HG02852 (cell line): ENCODE data around the gene PEX5L.
"Not testable (repeated sequence)": the region's sequence is repeated elsewhere in the genome, so short reads cannot be mapped to it uniquely, and the experiment has no call there.

ENCODE experiments used
- ATAC-seq: cut with Tn5 transposase; IDR thresholded peaks from one replicate; pipeline ENCODE4 v1.9.1; 2021; ENCODE audit warnings: mild to moderate bottlenecking, moderate library complexity; ENCODE audit not compliant: unreplicated experiment

Gene PEX5L

GRCh38 chr3:180036671-180037455, at the start of gene PEX5L:
Gene PEX5L (minus strand): TSS chr3:180036937. CDS start chr3:180036599, 338 bp downstream.
- ATAC-seq, result peak; percentile 88

DNA sequence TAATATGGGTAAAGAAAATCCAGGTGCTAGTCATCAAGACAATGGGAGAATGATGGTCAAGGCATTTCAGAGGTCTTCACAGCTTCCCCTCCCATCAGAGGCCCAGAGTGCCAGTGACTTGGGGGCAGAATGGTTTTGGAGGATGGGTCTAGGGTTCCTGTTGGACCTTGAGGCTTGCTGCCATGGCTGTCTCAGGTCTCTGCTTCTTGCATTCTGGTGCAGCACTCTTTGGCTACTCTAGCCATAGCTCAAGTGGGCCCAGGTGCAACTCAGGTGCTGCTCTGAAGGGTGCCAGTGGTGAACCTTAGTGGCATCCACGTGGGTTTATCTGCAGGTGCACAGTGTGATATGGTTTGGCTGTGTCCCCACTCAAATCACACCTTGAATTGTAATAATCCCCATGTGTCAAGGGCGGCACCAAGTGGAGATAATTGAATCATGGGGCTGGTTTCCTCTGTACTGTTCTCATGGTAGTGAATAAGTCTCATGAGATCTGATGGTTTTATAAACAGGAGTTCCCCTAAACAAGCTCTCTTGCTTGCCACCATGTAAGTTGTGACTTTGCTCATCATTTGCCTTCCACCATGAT, 48.5 kb upstream of the PEX5L start:
- no peak for ATAC-seq

DNA sequence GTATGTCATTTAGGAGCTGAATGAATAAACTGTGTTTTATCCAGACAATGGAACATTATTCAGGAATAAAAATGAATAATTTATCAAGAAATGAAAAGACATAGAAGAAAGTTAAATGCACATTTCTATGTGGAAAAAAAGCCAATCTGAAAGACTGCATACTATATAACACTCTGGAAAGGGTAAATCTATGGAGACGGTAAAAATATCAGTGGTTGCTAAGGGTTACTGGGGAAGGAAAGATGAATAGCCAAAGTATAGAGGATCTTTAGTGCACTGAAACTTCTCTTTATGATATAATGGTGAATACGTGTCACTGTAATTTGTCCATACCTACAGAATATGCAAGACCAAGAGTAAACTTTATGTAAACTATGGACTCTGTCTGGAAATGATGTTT, 46.0 kb upstream of the PEX5L start:
- no peak for ATAC-seq

DNA sequence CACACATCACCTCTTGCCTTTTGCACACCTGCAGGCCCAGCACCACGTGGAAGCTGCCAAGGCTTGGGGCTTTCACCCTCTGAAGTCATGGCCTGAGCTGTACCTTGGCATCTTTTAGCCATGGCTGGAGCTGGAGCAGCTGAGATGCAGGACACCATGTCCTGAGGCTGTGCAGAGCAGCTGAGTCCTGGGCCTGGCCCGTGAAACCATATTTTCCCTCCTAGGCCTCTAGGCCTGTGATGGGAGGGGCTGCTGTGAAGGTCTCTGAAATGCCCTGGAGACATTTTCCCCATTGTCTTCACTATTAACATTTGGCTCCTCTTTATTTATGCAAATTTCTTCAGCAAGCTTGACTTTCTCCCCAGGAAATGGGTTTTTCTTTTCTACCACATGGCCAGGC, 41.9 kb upstream of the PEX5L start:
- ATAC-seq, result no peak

DNA sequence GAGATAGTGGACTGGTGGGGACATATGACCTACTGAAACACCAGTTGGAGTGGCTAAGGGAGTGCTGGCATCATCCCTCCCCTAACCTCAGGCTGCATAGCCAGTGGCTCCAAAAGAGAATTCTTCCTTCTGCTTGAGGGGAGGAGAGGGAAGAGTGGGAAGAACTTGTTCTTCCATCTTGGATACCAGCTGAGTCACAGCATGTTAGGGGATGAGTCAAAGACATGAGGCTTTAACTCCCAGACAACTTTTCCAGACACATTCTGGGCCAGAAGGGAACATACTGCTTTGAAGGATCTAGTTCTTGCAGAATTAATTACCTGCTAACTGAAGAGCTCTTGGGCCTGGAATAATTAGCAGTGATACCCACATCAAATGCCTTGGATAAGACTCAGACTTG, 36.8 kb upstream of the PEX5L start:
- ATAC-seq, result no peak

- ATAC-seq, result no peak
Measured at GRCh38 chr3:180072786-180073185, 36.0 kb upstream of the PEX5L start.

GRCh38 chr3:180070925-180071324, 34.2 kb upstream of the PEX5L start:
- ATAC-seq, result no peak

DNA sequence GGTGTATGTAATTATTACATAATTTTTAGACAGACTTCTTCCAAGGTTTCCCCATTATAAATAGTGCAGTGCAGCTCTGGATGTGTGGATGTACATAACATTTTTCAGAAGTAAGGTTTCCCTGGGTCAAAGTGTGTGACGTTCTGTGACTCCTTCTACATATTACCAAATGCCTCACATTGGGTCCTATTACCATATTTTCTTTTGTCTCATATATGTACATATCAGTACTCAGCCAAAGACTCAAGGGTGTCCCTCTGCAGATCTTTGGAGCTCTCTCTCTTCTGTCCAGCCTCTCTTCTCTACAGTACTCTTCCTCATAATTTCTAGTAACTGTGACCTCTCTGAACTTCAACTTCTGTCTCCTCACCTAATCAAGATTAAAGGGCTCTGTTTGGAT, 31.3 kb upstream of the PEX5L start:
- ATAC-seq, result no peak

DNA sequence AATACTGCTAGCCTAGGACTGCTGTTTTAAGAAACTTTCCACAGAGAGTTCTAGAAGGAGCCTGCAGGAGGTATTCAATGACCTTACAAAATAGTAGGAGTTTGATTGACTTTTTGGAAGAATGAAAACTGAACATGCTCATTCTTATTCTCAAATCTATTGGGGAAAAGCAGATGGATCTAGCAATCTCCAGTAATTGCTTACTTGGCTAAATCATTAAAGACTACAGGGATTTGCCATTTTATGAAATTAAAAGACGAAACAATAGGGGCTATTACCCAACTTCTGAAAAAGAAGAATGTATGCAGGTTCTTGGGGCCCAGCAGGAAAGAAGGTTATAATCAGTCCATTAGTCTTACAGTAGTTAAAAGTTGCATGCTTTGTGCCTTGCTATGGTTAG, 29.9 kb upstream of the PEX5L start:
- ATAC-seq, result no peak

DNA sequence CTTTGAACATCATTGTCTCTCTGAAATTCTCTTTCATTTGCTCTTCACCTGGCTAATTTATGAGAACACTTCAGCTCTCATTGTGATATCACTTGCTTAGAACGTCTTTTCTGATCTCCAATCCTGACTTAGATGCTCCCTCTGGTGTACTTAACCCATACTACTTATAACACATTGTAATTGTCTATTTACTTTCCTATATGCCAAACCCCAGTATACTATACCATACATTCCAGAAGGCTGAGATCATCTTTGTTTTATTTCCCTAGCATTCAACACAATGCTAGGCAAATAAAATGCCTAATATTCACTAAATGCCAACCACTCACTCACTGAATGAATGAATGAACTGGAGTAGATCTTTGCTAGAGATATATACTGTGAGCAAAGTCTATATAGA, 27.0 kb upstream of the PEX5L start:
- no peak for ATAC-seq

DNA sequence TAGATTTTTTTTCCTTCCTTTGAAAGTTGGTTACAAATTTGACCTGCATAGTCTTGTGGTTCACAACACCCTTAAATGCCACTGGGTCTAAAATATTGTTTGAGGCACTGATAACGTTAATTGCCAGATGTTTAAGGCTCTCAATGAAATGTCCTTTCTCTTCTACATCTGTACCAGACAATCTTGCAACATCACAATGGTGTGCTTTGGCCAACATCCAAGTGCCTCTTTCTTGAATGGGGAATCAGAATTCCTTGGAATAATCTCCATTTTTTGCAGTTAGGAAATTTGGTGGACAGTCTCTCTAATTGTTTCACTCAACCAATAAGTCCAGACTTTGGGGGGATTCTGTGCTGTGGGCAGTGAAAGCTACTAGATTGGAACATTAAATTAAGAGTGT, 26.0 kb upstream of the PEX5L start:
- no peak for ATAC-seq

DNA sequence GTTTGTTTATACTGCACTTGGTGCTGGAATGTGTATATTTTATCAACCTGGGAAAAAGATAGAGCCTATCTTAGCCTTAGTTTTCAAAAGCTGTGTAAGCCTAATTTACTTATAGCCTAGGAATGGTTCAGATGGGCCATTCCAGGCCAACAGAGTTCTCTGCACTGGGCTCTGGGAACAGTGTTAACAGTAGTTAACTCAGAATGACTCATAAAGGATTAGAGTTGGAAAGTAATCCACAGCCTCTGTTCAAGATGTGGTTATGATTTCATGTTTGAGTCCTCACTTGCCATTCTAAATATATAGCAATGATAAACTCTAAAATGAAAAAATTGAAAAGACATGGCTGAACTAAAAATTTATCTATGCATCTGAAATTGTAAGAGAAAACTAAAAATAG, 22.6 kb upstream of the PEX5L start:
- ATAC-seq, result no peak

GRCh38 chr3:180058238-180058637, 21.5 kb upstream of the PEX5L start:
- ATAC-seq, result no peak

DNA sequence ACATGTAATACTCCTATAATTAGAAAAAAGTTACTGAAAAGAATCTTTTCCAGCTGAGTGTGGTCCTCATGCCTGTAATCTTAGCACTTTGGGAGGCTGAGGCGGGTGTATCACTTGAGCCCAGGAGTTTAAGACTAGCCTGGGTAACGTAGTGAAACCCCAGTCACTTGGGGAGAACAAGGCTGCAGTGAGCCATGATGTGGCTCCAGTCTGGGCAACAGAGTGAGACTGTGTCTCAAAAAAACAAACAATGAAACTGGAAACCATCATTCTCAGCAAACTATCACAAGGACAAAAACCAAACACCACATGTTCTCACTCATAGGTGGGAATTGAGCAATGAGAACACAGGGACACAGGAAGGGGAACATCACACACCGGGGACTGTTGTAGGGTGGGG, 18.9 kb upstream of the PEX5L start:
- ATAC-seq, result not testable (repeated sequence)

GRCh38 chr3:180049391-180049790, 12.7 kb upstream of the PEX5L start:
- ATAC-seq, result no peak

- no peak for ATAC-seq
Measured at GRCh38 chr3:180048840-180049239, 12.1 kb upstream of the PEX5L start.

- ATAC-seq, result peak; percentile 91
Measured at GRCh38 chr3:180048103-180048502, 11.4 kb upstream of the PEX5L start.

GRCh38 chr3:180040966-180041365, 4.2 kb upstream of the PEX5L start:
- ATAC-seq, result no peak

- ATAC-seq, result peak; percentile 63
Measured at GRCh38 chr3:180036092-180036670, 556 bp downstream of the PEX5L start.

DNA sequence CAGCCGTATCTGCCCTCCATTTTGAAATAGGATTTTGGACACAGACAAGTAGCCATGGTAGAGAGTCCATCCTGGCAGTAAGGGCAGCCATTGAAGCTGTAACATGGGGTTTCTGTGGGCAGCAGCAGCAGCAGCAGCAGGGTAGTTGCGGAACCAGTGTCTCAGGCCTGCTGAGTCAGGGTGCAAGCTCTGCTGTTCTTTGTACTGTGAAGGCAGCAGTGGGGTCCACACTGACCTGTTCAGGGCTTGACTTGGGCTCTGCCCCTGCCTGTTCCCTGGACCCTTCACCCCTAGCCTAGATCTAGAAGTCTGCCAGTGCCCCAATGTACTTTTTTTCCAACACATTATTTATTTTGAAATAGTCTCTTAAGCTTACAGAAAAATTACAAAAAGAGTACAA, 9.7 kb downstream of the PEX5L start:
- ATAC-seq, result no peak

GRCh38 chr3:180018543-180018942, 18.2 kb downstream of the PEX5L start:
- peak; percentile 74 for ATAC-seq

GRCh38 chr3:180017846-180018245, 18.9 kb downstream of the PEX5L start:
- no peak for ATAC-seq
